ENCODE measurements around the gene SLC6A9. TPM values are rescaled to one million over a fixed set of nuclear protein-coding genes. Genes with fewer than 3 reads are reported as not detected.

Gene SLC6A9
- total RNA-seq, 1 donor from 2014 or later, result 2.1 TPM

DNA sequence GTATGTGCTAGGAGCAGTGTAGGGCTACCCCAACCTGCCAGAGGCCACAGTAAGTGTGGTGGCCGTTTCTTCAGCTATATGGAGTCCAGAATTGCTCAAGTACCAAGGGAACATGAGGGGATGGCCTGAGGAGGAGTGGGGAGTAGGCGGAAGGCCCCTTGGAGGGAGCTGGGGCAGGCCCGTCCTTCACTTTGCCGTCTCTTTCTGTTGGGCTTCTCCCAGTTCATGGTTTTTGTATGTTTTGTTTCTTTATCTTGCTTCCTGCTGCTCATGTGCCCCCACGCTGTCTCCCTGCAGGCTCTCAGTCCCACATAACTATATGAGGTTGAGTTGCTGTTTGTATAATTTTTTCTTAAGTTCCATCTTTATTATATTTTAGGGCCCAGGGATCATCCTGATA lies 67.4 kb downstream of the SLC6A9 start:
- peaks cover 80 to 88% (median 83%) of the 10 kb centered on the region in 3 donors for H3K36me3 ChIP-seq (ENCODE audit: control insufficient read depth in 3 of 3, insufficient read depth in 3 of 3, low read length in 3 of 3)

GRCh38 chr1:43963006-43963405 lies 68.3 kb downstream of the SLC6A9 start:
- no peaks in the 10 kb centered on the region for H3K27me3 ChIP-seq (ENCODE audit: control insufficient read depth in 3 of 3, insufficient read depth in 3 of 3, low read length in 3 of 3)
- no peak overlapping the region for H3K9ac ChIP-seq (ENCODE audit: low read depth in 1 of 3, low read length in 3 of 3)
- H3K4me3 ChIP-seq (ENCODE audit: low read length in 3 of 3), result no peak overlapping the region
- peaks cover under 1 to 6% (median 1%) of the 10 kb centered on the region in 3 donors for H3K4me1 ChIP-seq (ENCODE audit: control insufficient read depth in 3 of 3, insufficient read depth in 3 of 3, low read length in 3 of 3)
- H3K9me3 ChIP-seq (ENCODE audit: control insufficient read depth in 3 of 3, low read length in 3 of 3), result no peaks in the 10 kb centered on the region
- peaks cover 88 to 96% (median 92%) of the 10 kb centered on the region in 3 donors for H3K36me3 ChIP-seq (ENCODE audit: control insufficient read depth in 3 of 3, insufficient read depth in 3 of 3, low read length in 3 of 3)
- H3K27ac ChIP-seq (ENCODE audit: low read depth, low read length), result no peak overlapping the region

More for the DNA sequence above, 67.4 kb downstream of the SLC6A9 start:
- Histone ChIP-seq H3K4me3 (ENCODE audit: low read length in 3 of 3) (no peak overlapping the region), H3K4me1 (ENCODE audit: control insufficient read depth in 3 of 3, insufficient read depth in 3 of 3, low read length in 3 of 3) (peaks cover 0 to 5% (median 0%) of the 10 kb centered on the region in 3 donors), H3K9ac (ENCODE audit: low read depth in 1 of 3, low read length in 3 of 3) (no peak overlapping the region), H3K27me3 (ENCODE audit: control insufficient read depth in 3 of 3, insufficient read depth in 3 of 3, low read length in 3 of 3) (no peaks in the 10 kb centered on the region), H3K27ac (ENCODE audit: low read depth, low read length) (no peak overlapping the region), H3K9me3 (ENCODE audit: control insufficient read depth in 3 of 3, low read length in 3 of 3) (no peaks in the 10 kb centered on the region)

DNA sequence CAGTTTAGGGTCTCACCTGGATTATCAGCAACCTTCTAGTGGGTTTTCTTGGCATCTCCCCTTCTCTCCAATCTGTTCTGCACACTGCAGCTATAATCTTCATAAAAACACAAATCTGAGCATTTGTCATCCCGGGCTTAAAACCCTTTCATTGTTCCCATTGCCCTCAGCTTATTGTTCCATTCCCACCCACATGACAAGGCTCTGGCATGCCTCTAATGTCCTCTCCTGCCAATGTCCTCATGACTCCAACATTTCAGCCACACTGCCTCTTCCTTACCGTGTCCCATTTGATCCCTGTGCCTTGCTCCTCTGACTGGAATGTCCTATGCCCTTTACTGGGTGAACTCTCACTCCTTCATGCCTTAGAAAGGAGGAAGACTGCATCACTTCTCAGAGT lies 68.9 kb downstream of the SLC6A9 start:
- Histone ChIP-seq H3K27ac (ENCODE audit: low read depth, low read length) (no peak overlapping the region), H3K36me3 (ENCODE audit: control insufficient read depth in 3 of 3, insufficient read depth in 3 of 3, low read length in 3 of 3) (peaks cover 90 to 96% (median 95%) of the 10 kb centered on the region in 3 donors), H3K9me3 (ENCODE audit: control insufficient read depth in 3 of 3, low read length in 3 of 3) (no peaks in the 10 kb centered on the region), H3K27me3 (ENCODE audit: control insufficient read depth in 3 of 3, insufficient read depth in 3 of 3, low read length in 3 of 3) (no peaks in the 10 kb centered on the region), H3K9ac (ENCODE audit: low read depth in 1 of 3, low read length in 3 of 3) (peak overlapping the region in 1 of 3 donors; percentile 18), H3K4me1 (ENCODE audit: control insufficient read depth in 3 of 3, insufficient read depth in 3 of 3, low read length in 3 of 3) (peaks cover 3 to 12% (median 7%) of the 10 kb centered on the region in 3 donors), H3K4me3 (ENCODE audit: low read length in 3 of 3) (no peak overlapping the region)

- Histone ChIP-seq H3K4me1 (ENCODE audit: control insufficient read depth in 3 of 3, insufficient read depth in 3 of 3, low read length in 3 of 3) (peaks cover 3 to 14% (median 8%) of the 10 kb centered on the region in 3 donors), H3K4me3 (ENCODE audit: low read length in 3 of 3) (no peak overlapping the region), H3K9me3 (ENCODE audit: control insufficient read depth in 3 of 3, low read length in 3 of 3) (no peaks in the 10 kb centered on the region), H3K36me3 (ENCODE audit: control insufficient read depth in 3 of 3, insufficient read depth in 3 of 3, low read length in 3 of 3) (peaks cover 91 to 97% (median 95%) of the 10 kb centered on the region in 3 donors), H3K27me3 (ENCODE audit: control insufficient read depth in 3 of 3, insufficient read depth in 3 of 3, low read length in 3 of 3) (no peaks in the 10 kb centered on the region), H3K27ac (ENCODE audit: low read depth, low read length) (no peak overlapping the region), H3K9ac (ENCODE audit: low read depth in 1 of 3, low read length in 3 of 3) (peak overlapping the region in 1 of 3 donors; percentile 18)
These were observed 69.6 kb downstream of the SLC6A9 start for GRCh38 chr1:43961692-43962091.

GRCh38 chr1:43960798-43961197 lies 70.5 kb downstream of the SLC6A9 start:
- no peak overlapping the region for H3K4me3 ChIP-seq (ENCODE audit: low read length in 3 of 3)
- peaks cover 6 to 21% (median 13%) of the 10 kb centered on the region in 3 donors for H3K4me1 ChIP-seq (ENCODE audit: control insufficient read depth in 3 of 3, insufficient read depth in 3 of 3, low read length in 3 of 3)
- H3K36me3 ChIP-seq (ENCODE audit: control insufficient read depth in 3 of 3, insufficient read depth in 3 of 3, low read length in 3 of 3), result peaks cover 89 to 96% (median 93%) of the 10 kb centered on the region in 3 donors
- H3K27ac ChIP-seq (ENCODE audit: low read depth, low read length), result no peak overlapping the region
- no peaks in the 10 kb centered on the region for H3K9me3 ChIP-seq (ENCODE audit: control insufficient read depth in 3 of 3, low read length in 3 of 3)
- H3K9ac ChIP-seq (ENCODE audit: low read depth in 1 of 3, low read length in 3 of 3), result no peak overlapping the region
- H3K27me3 ChIP-seq (ENCODE audit: control insufficient read depth in 3 of 3, insufficient read depth in 3 of 3, low read length in 3 of 3), result no peaks in the 10 kb centered on the region

- no peak overlapping the region for H3K27ac ChIP-seq (ENCODE audit: low read depth, low read length)
- H3K9me3 ChIP-seq (ENCODE audit: control insufficient read depth in 3 of 3, low read length in 3 of 3), result no peaks in the 10 kb centered on the region
- H3K4me3 ChIP-seq (ENCODE audit: low read length in 3 of 3), result no peak overlapping the region
- no peak overlapping the region for H3K9ac ChIP-seq (ENCODE audit: low read depth in 1 of 3, low read length in 3 of 3)
- H3K36me3 ChIP-seq (ENCODE audit: control insufficient read depth in 3 of 3, insufficient read depth in 3 of 3, low read length in 3 of 3), result peaks cover 74 to 81% (median 76%) of the 10 kb centered on the region in 3 donors
- peaks cover 16 to 35% (median 27%) of the 10 kb centered on the region in 3 donors for H3K4me1 ChIP-seq (ENCODE audit: control insufficient read depth in 3 of 3, insufficient read depth in 3 of 3, low read length in 3 of 3)
- H3K27me3 ChIP-seq (ENCODE audit: control insufficient read depth in 3 of 3, insufficient read depth in 3 of 3, low read length in 3 of 3), result no peaks in the 10 kb centered on the region
These were observed 72.7 kb downstream of the SLC6A9 start for GRCh38 chr1:43958351-43959255.

DNA sequence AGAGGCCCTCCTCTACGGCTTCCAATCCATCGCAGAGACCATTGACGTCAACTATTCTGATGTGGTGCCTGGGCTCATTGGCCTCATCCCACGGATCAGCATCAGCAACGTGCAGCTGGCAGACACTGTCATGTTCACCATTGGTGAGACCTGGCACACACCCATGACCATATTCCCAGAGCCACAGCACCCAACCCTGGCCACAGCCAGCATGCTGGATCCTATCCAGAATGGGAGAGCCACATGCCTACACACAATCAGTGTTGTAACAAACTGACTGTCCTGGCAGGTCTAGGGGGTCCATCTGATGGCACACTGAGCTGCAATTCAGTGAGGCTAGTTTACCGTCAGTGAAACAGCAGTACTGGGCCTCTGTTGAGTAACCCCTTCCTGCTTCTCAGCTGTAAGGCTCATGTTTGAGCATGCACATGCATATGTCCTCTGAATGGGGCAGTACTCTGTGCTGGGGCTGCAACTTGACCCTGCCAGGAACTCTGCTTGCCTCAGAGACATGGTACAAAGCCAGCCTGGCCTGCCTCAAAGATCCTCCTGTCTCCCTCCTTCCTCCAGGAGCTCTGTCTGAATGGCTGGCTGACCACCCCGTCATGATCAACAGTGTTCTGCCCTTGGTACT lies 73.7 kb downstream of the SLC6A9 start:
- Histone ChIP-seq H3K36me3 (ENCODE audit: control insufficient read depth in 3 of 3, insufficient read depth in 3 of 3, low read length in 3 of 3) (peaks cover 63 to 70% (median 68%) of the 10 kb centered on the region in 3 donors), H3K27ac (ENCODE audit: low read depth, low read length) (no peak overlapping the region), H3K27me3 (ENCODE audit: control insufficient read depth in 3 of 3, insufficient read depth in 3 of 3, low read length in 3 of 3) (no peaks in the 10 kb centered on the region), H3K4me1 (ENCODE audit: control insufficient read depth in 3 of 3, insufficient read depth in 3 of 3, low read length in 3 of 3) (peaks cover 23 to 45% (median 37%) of the 10 kb centered on the region in 3 donors), H3K9me3 (ENCODE audit: control insufficient read depth in 3 of 3, low read length in 3 of 3) (no peaks in the 10 kb centered on the region), H3K4me3 (ENCODE audit: low read length in 3 of 3) (no peak overlapping the region), H3K9ac (ENCODE audit: low read depth in 1 of 3, low read length in 3 of 3) (peak overlapping the region in 1 of 3 donors; percentile 45)

- Histone ChIP-seq H3K9ac (ENCODE audit: low read depth in 1 of 3, low read length in 3 of 3) (no peak overlapping the region), H3K36me3 (ENCODE audit: control insufficient read depth in 3 of 3, insufficient read depth in 3 of 3, low read length in 3 of 3) (peaks cover 52 to 59% (median 55%) of the 10 kb centered on the region in 3 donors), H3K9me3 (ENCODE audit: control insufficient read depth in 3 of 3, low read length in 3 of 3) (no peaks in the 10 kb centered on the region), H3K4me1 (ENCODE audit: control insufficient read depth in 3 of 3, insufficient read depth in 3 of 3, low read length in 3 of 3) (peaks cover 31 to 49% (median 44%) of the 10 kb centered on the region in 3 donors), H3K4me3 (ENCODE audit: low read length in 3 of 3) (no peak overlapping the region), H3K27ac (ENCODE audit: low read depth, low read length) (no peak overlapping the region), H3K27me3 (ENCODE audit: control insufficient read depth in 3 of 3, insufficient read depth in 3 of 3, low read length in 3 of 3) (no peaks in the 10 kb centered on the region)
These were observed 75.0 kb downstream of the SLC6A9 start for GRCh38 chr1:43956234-43956633.

GRCh38 chr1:43954036-43954435 lies 77.2 kb downstream of the SLC6A9 start:
- H3K9ac ChIP-seq (ENCODE audit: low read depth in 1 of 3, low read length in 3 of 3), result peak overlapping the region in 1 of 3 donors; percentile 69
- H3K27me3 ChIP-seq (ENCODE audit: control insufficient read depth in 3 of 3, insufficient read depth in 3 of 3, low read length in 3 of 3), result no peaks in the 10 kb centered on the region
- no peak overlapping the region for H3K27ac ChIP-seq (ENCODE audit: low read depth, low read length)
- peaks cover 46 to 55% (median 51%) of the 10 kb centered on the region in 3 donors for H3K36me3 ChIP-seq (ENCODE audit: control insufficient read depth in 3 of 3, insufficient read depth in 3 of 3, low read length in 3 of 3)
- H3K4me1 ChIP-seq (ENCODE audit: control insufficient read depth in 3 of 3, insufficient read depth in 3 of 3, low read length in 3 of 3), result peaks cover 53 to 71% (median 66%) of the 10 kb centered on the region in 3 donors
- no peak overlapping the region for H3K4me3 ChIP-seq (ENCODE audit: low read length in 3 of 3)
- H3K9me3 ChIP-seq (ENCODE audit: control insufficient read depth in 3 of 3, low read length in 3 of 3), result no peaks in the 10 kb centered on the region

Data from skeletal muscle tissue (tissue), 4 donors.